Chondrocyte (in vitro differentiated cells): ENCODE data around the gene CEP164. TPM values are rescaled to one million over a fixed set of nuclear protein-coding genes. Genes with fewer than 3 reads are reported as not detected.

Experiments used
- DNase-seq: peaks from one replicate; pipeline ENCODE4 v3.0.0; 2021; ENCODE audit warnings: mixed read lengths, low spot score
- H3K27ac Mint-ChIP-seq: one replicate; pipeline ENCODE4 v1.8.0; 2021; ENCODE audit warnings: mild to moderate bottlenecking, moderate library complexity, mixed read lengths; ENCODE audit not compliant: unreplicated experiment
- H3K27me3 Mint-ChIP-seq: 2 replicates; pipeline ENCODE4 v1.8.0; 2021; ENCODE audit warnings: low read depth, mixed read lengths
- H3K36me3 Mint-ChIP-seq: 2 replicates; pipeline ENCODE4 v1.8.0; 2021; ENCODE audit warnings: low read depth, mixed read lengths
- H3K4me1 Mint-ChIP-seq: 2 replicates; pipeline ENCODE4 v1.8.0; 2021; ENCODE audit warnings: low read depth, mild to moderate bottlenecking, mixed read lengths
- H3K4me3 Mint-ChIP-seq: one replicate; pipeline ENCODE4 v1.8.0; 2021; ENCODE audit warnings: mild to moderate bottlenecking, moderate library complexity, mixed read lengths; ENCODE audit not compliant: unreplicated experiment
- H3K9me3 Mint-ChIP-seq: 2 replicates; pipeline ENCODE4 v1.8.0; 2021; ENCODE audit warnings: low read depth, mixed read lengths
- total RNA-seq: library from RNA; stranded (reverse); gene quantifications from 3 replicates; pipeline ENCODE4 v1.2.1, GENCODE V29; 2021
- TF ChIP-seq, protein P1 (sequence below): fragments of 200-600 bp; sonication (generic); IDR thresholded peaks from 2 replicates; pipeline ENCODE4 v1.5.0; 2021; ENCODE audit warnings: antibody characterized with exemption, mild to moderate bottlenecking, moderate library complexity

CEP164 gene
- total RNA-seq, 1 donor from 2014 or later = 29.2 TPM

DNA sequence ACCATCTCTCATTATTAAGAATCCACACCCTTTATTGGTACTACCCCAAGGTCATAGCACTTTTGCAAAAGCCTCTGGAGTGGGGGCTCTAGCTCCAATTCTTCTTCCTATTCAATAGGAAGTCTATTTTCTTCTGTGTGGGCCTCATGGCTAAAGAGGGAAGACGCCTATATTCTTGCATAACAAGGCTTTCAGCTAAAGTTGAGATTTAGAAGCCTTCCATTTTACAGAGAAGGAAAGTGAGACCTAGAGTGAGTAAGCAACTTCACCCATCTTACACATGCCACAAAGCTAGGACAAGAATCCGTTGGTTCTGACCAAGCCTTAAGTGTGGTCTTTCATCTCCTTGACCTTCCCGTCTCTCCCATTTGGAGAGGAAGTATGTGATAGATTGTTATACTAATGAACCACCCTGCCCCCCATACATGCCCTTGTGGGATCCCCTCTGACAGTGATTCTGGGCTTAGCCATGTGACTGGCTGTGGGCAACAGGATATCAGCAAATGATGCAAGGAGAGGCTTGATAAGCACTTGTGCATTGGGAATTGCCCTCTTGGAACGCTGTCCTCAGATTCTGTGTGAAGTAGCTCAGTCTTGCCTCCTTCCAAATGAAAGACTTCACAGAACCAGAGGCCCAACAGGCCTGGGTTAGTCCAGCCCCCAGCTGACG, 23.9 kb upstream of the CEP164 start:
- no peak for DNase-seq
- no peaks in the 10 kb centered on the region for H3K36me3 Mint-ChIP-seq
- no peaks in the 10 kb centered on the region for H3K27me3 Mint-ChIP-seq
- no peak overlapping the region for H3K27ac Mint-ChIP-seq
- TF ChIP-seq, protein P1, sequence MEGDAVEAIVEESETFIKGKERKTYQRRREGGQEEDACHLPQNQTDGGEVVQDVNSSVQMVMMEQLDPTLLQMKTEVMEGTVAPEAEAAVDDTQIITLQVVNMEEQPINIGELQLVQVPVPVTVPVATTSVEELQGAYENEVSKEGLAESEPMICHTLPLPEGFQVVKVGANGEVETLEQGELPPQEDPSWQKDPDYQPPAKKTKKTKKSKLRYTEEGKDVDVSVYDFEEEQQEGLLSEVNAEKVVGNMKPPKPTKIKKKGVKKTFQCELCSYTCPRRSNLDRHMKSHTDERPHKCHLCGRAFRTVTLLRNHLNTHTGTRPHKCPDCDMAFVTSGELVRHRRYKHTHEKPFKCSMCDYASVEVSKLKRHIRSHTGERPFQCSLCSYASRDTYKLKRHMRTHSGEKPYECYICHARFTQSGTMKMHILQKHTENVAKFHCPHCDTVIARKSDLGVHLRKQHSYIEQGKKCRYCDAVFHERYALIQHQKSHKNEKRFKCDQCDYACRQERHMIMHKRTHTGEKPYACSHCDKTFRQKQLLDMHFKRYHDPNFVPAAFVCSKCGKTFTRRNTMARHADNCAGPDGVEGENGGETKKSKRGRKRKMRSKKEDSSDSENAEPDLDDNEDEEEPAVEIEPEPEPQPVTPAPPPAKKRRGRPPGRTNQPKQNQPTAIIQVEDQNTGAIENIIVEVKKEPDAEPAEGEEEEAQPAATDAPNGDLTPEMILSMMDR = no peak
- H3K4me1 Mint-ChIP-seq = peaks cover 23% of the 10 kb centered on the region
- no peaks in the 10 kb centered on the region for H3K9me3 Mint-ChIP-seq
- H3K4me3 Mint-ChIP-seq = no peak overlapping the region

DNA sequence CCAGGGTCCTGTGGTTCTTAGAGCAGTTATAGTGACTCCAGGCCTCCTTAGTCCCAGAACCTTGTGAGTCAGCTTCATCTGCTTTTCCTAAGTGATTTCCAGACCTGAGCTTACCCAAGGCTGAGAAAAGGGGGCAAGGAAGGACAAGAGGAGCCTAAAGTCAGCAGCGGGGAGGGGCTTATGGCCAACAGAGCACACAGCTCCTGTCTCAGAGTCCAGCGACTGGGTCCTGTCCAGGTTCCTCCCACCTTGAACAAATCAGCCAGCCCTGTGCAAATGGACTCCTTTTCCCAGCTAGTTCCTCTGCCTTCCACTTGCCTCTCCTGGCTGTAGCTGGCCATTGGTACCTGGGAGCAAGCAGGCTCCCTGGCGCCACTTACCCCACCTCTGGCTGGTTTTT, 22.5 kb upstream of the CEP164 start:
- TF ChIP-seq, protein P1 = no peak
- peaks cover 3% of the 10 kb centered on the region for H3K36me3 Mint-ChIP-seq
- H3K4me3 Mint-ChIP-seq = no peak overlapping the region
- H3K27me3 Mint-ChIP-seq = no peaks in the 10 kb centered on the region
- H3K27ac Mint-ChIP-seq = no peak overlapping the region
- no peaks in the 10 kb centered on the region for H3K9me3 Mint-ChIP-seq
- peaks cover 12% of the 10 kb centered on the region for H3K4me1 Mint-ChIP-seq
- no peak for DNase-seq

DNA sequence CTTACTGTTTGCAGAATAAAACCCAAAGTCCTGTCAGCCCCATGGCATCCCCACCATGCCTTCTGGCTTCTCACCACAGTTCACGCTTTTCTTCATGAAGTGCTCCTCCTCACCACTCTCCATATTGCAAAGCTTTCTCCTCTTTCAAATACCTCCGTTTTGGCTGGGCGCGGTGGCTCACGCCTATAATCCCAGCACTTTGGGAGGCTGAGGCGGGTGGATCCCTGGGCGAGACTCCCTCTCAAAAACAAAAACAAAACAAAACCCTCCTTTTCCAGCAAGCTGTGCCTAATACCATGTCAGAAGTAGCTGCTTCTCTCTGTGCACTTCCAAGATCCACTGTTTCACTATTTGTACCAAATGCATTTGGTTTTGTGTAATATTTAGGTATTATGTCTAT, 18.3 kb upstream of the CEP164 start:
- no peaks in the 10 kb centered on the region for H3K27me3 Mint-ChIP-seq
- H3K4me1 Mint-ChIP-seq = peaks cover 11% of the 10 kb centered on the region
- peaks cover 6% of the 10 kb centered on the region for H3K36me3 Mint-ChIP-seq
- TF ChIP-seq, protein P1 = no peak
- H3K9me3 Mint-ChIP-seq = no peaks in the 10 kb centered on the region
- DNase-seq = no peak
- H3K4me3 Mint-ChIP-seq = no peak overlapping the region
- H3K27ac Mint-ChIP-seq = no peak overlapping the region

DNA sequence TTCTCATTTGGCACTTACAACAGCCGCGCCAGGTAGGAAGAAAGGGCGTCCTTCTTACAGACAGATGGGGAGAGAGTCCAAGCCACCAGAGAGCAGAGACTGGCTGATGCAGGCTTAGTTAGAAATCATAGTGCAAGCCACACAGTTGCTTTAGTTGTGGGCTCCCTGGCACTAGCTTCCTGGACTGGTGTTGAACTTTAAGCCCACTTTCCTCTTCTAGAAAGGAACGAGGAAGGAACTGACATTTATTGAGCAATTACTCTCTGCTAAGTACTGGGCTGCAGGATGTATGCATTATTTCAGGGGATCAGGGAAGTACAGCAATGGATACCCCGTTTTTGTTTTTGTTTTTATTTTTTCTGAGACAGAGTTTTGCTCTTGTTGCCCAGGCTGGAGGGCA, 14.6 kb upstream of the CEP164 start:
- Mint-ChIP-seq H3K4me3 (no peak overlapping the region), H3K36me3 (peaks cover 6% of the 10 kb centered on the region), H3K27me3 (no peaks in the 10 kb centered on the region), H3K27ac (no peak overlapping the region), H3K4me1 (peaks cover 27% of the 10 kb centered on the region), H3K9me3 (no peaks in the 10 kb centered on the region)
- TF ChIP-seq, protein P1 = no peak
- DNase-seq = no peak

DNA sequence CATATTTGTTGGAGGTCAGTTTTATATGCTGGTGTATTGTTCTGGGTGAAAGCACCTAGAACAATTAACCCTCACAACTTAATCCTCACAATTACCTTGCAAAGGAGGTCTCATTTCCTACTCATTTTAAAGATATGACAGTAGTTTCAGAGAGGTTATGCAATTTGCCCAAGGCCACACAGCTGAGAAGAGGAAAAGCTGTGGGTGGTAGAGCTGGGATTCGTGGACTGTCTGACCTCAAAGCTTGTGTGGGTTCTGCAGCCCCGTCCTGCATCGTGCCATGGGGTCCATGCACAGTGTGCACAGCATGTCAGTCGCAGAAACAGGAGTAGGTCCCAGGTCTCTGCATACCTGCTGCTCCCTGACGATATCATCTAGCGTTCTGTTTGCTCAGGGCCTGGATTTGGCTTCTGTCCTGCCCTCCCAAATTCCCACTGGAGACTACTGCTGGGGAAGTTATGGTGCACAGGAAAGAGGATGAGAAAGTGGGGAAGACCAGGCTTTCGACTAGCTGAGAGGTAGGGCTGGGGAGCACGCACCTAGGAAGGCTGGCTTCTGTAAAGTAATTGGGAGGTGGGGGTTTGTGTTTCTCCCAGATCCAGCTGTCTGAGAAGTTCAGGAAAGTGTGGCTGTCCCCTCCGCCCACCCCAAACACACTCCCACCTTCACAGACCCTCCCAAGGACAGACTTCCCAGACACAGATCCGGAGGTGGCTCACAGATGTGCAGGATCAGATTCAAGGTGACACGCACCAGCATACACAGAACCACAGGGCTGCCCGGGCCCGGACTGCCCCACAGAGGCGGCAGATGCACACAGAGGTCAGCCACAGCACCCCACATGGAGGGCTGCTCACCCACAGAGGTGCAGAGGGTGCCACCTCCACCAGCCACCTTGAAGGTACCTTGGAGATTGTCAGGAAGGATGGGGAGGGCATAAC, 13.6 kb upstream of the CEP164 start:
- Mint-ChIP-seq H3K4me3 (peak overlapping the region; percentile 90), H3K4me1 (peaks cover 27% of the 10 kb centered on the region), H3K27me3 (no peaks in the 10 kb centered on the region), H3K27ac (no peak overlapping the region), H3K36me3 (peaks cover 4% of the 10 kb centered on the region), H3K9me3 (no peaks in the 10 kb centered on the region)
- TF ChIP-seq, protein P1 = no peak
- no peak for DNase-seq
